GM18861 (cell line): ENCODE data around the gene NOL8.

ENCODE experiments used
- ATAC-seq: cut with Tn5 transposase; IDR thresholded peaks from one replicate; pipeline ENCODE4 v1.9.1; 2021; ENCODE audit not compliant: unreplicated experiment

NOL8 gene

DNA sequence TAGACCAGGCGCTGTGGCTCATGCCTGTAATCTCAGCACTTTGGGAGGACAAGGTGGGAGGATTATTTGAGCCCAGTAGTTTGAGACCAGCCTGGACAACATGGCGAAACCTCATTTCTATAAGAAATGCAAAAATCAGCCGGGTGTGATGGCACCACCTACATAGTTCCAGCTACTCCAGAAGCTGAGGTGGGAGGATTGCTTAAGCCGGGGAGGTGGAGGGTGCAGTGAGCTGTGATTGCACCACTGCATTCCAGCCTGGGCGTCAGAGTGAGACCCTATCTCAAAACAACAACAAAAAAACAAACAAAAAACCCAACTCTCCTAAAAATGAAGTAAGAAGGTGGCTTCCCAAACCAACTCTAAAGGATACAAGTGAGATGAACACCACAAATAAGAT is 54.6 kb downstream of the NOL8 start:
- ATAC-seq = no peak

DNA sequence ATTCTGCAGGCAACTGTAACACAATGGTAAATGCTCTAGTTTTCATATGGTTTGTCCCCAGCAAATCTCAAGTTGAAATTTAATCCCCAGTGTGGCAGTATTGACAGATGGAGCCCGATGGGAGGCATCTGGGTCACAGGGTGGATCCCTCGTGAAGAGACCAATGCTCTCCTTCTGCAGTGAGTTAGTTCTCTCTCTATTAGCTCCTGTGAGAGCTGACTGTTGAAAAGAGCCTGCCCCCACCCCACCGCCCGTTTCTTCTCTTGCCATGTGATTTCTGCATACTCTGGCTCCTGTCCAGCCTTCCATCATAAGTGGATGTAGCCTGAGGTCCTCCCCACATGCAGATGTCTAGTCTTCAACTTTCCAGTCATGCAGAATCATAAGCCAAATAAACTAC is 58.7 kb downstream of the NOL8 start:
- no peak for ATAC-seq

DNA sequence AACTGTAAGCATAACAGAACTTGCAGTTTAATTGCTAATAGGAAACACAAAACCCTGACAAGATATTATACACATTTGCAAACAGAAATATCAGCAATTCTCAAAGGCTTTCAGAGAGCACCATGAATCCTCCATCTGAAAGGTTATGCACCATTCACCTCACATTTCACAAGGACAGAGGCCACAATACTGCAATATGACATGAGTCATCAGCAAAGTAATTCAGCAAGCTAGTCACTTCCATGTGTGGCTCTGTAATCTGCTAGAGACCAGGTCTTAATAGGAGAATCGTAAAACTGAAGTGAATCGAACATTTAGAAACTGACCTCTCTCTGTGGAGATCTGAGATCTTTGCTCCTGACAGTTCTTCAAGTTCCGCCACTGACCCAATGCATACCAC is 60.0 kb downstream of the NOL8 start:
- no peak for ATAC-seq

DNA sequence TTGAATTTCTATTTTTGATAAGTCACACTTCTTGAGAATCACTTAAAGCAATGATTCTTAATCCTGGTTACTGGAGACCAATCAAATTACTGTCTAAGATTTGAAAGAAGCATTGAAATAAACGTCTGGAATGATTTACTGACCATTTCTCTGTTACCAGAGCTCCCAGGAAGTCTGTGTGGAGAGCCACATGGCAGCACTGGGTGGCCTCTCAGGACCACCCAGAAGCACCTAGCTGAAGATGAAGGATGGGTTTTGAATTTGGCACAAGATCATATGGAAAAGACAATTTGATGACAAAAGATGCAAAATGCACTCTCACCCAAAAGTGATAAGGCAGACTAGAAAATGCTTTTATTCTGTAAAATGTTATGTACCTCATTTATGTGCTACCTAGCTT is 62.0 kb downstream of the NOL8 start:
- no peak for ATAC-seq

DNA sequence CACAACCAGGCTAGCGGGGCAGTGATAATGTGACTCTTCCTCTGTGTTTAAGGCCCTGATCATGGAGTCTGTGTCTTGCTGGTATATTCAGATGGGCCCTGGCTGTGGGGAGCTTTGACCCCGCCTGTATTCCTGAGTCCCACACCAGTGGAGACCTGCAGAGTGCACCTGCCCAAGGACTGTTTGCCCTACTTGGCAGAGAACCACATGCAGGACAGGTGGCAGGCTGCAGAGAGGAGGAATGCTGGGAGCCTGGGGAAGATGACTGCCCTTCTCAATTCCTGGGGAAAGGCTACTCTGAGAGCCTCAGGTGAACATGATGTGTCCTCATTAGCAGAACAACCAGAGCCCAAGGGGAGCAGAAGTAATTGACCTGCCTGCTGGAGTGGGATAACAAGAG is 67.8 kb downstream of the NOL8 start:
- ATAC-seq = no peak

DNA sequence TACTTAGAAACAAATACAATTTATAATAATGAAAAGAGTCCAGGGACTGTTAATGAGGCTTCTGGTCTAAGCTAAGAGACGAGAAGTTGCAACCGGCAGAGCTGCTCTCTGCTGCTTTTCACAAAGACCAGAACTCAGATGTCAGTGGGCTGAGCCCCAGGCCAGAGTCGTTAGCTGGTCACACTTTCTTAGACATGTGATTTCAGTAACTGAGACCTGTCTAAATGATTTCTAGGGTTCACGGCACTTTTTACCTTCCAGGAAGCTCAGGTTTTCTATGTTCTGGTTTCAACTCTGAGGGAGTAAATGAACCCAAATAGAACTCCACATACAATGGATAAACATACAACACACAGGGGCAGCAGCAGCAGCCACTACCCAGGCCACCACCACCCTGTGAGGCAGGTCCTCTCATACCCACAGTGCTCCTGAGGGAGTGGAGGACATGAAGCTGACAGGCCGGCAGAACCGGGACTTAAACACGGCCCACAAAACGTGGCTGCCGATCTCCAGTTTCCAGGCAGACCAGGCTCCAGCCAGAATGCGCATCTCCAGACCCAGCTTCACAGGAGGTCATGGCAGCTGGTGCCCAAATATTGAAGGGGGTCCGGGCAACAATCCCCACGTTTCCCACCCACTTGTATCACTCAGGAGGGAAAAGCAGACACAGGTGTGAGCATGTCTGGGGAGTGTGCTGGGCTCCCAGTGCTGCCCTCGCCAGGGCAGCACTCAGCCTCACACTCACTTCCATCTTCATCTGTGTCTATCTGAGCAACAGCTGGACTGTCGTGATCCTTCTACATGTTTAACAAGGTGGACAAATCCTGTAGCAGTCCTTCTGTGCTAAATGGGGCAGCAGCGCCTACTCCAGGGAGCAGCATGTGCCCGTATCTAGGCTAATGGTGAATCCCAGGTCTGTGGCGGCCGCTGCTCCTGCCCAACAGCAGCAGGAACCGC is 70.5 kb downstream of the NOL8 start:
- no peak for ATAC-seq

DNA sequence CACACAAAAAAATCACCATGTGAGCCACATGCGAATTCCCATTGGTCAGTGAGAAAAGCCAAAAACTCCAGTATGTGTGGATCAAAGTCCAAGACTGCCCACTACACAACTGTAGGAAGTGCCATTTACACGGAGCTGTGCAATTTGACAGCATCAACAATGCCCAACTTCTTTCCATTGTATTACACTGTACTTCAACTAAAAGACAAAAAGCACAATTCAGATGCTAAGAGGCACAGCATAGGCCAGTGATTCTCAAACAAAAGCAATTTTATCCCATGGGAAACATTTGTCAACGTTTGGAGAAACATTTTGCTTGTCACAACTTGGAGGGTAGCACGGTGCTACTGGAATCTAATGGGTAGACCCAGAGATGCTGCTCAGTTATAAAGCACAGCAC is 71.5 kb downstream of the NOL8 start:
- ATAC-seq = no peak

DNA sequence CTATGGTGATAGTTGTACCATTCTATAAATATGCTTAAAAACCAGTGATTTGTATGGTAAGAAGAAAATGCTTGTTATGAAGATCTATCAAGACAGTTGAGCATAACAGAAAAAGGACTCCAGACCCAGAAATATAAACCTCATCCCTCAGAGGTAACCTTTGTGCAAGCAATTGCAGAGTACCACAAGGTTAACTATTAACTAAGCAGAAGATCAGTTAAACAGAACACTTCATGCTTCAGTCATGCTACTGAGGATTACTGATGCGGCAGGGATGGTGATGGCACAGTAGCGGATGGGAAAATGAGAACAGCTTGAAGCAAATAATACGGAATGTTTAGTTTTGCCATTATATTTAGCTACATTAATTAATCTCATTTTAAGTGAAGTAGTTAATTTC is 77.2 kb downstream of the NOL8 start:
- ATAC-seq = no peak
